Skeletal muscle satellite cell (primary cell): ENCODE results near the gene ERI3.

Experiments used
- H3K27me3 ChIP-seq: 2 replicates; pipeline ENCODE4 v1.7.0; 2013; ENCODE audit warnings: low read length; ENCODE audit not compliant: control insufficient read depth, insufficient read depth
- H3K36me3 ChIP-seq: 2 replicates; pipeline ENCODE4 v1.7.0; 2013; ENCODE audit warnings: mild to moderate bottlenecking, control low read depth, low read length; ENCODE audit not compliant: insufficient read depth
- H3K4me1 ChIP-seq: 2 replicates; pipeline ENCODE4 v1.7.0; 2013; ENCODE audit warnings: low read length; ENCODE audit not compliant: control insufficient read depth, insufficient read depth
- H3K4me2 ChIP-seq: 2 replicates; pipeline ENCODE4 v1.7.0; 2013; ENCODE audit warnings: mild to moderate bottlenecking, low read length
- H3K4me3 ChIP-seq: 2 replicates; pipeline ENCODE4 v1.7.0; 2013; ENCODE audit warnings: low read length
- H3K9ac ChIP-seq: 2 replicates; pipeline ENCODE4 v1.7.0; 2013; ENCODE audit warnings: mild to moderate bottlenecking, low read depth, low read length, moderate library complexity
- H3K9me3 ChIP-seq: replicated peaks from 2 replicates; pipeline ENCODE4 v1.7.0; 2013; ENCODE audit warnings: mild to moderate bottlenecking, control low read depth, low read length

Gene ERI3

GRCh38 chr1:44346878-44347277, 8.2 kb downstream of the ERI3 start:
- peaks cover 7% of the 10 kb centered on the region for H3K36me3 ChIP-seq
- peaks cover 4% of the 10 kb centered on the region for H3K4me1 ChIP-seq
- H3K9me3 ChIP-seq, result no peaks in the 10 kb centered on the region
- no peak overlapping the region for H3K4me2 ChIP-seq
- no peaks in the 10 kb centered on the region for H3K27me3 ChIP-seq
- H3K9ac ChIP-seq, result no peak overlapping the region
- no peak overlapping the region for H3K4me3 ChIP-seq

GRCh38 chr1:44346184-44346583, 8.9 kb downstream of the ERI3 start:
- Histone ChIP-seq H3K9ac (no peak overlapping the region), H3K27me3 (no peaks in the 10 kb centered on the region), H3K4me2 (no peak overlapping the region), H3K36me3 (peaks cover 7% of the 10 kb centered on the region), H3K4me1 (peaks cover 4% of the 10 kb centered on the region), H3K4me3 (no peak overlapping the region), H3K9me3 (no peaks in the 10 kb centered on the region)

GRCh38 chr1:44345187-44345775, 9.8 kb downstream of the ERI3 start:
- no peak overlapping the region for H3K4me2 ChIP-seq

GRCh38 chr1:44339731-44340130, 15.3 kb downstream of the ERI3 start:
- Histone ChIP-seq H3K4me3 (no peak overlapping the region), H3K9me3 (no peaks in the 10 kb centered on the region), H3K4me2 (no peak overlapping the region), H3K27me3 (no peaks in the 10 kb centered on the region), H3K4me1 (no peaks in the 10 kb centered on the region), H3K9ac (no peak overlapping the region), H3K36me3 (peaks cover 29% of the 10 kb centered on the region)

More at GRCh38 chr1:44345187-44345775, 9.8 kb downstream of the ERI3 start:
- Histone ChIP-seq H3K4me1 (peaks cover 4% of the 10 kb centered on the region), H3K9me3 (no peaks in the 10 kb centered on the region), H3K9ac (no peak overlapping the region), H3K36me3 (peaks cover 7% of the 10 kb centered on the region), H3K27me3 (no peaks in the 10 kb centered on the region), H3K4me3 (no peak overlapping the region)

GRCh38 chr1:44338136-44338535, 16.9 kb downstream of the ERI3 start:
- Histone ChIP-seq H3K4me3 (no peak overlapping the region), H3K9ac (no peak overlapping the region), H3K4me2 (no peak overlapping the region), H3K4me1 (no peaks in the 10 kb centered on the region), H3K36me3 (peaks cover 38% of the 10 kb centered on the region), H3K27me3 (no peaks in the 10 kb centered on the region), H3K9me3 (no peaks in the 10 kb centered on the region)

GRCh38 chr1:44336668-44337067, 18.4 kb downstream of the ERI3 start:
- no peak overlapping the region for H3K4me2 ChIP-seq
- H3K36me3 ChIP-seq, result peaks cover 38% of the 10 kb centered on the region
- no peaks in the 10 kb centered on the region for H3K4me1 ChIP-seq
- no peak overlapping the region for H3K9ac ChIP-seq
- H3K4me3 ChIP-seq, result no peak overlapping the region
- H3K9me3 ChIP-seq, result no peaks in the 10 kb centered on the region
- no peaks in the 10 kb centered on the region for H3K27me3 ChIP-seq

- Histone ChIP-seq H3K4me2 (no peak overlapping the region), H3K4me1 (no peaks in the 10 kb centered on the region), H3K27me3 (no peaks in the 10 kb centered on the region), H3K9ac (no peak overlapping the region), H3K4me3 (no peak overlapping the region), H3K9me3 (no peaks in the 10 kb centered on the region), H3K36me3 (peaks cover 38% of the 10 kb centered on the region)
Measured at GRCh38 chr1:44334968-44335367, 20.1 kb downstream of the ERI3 start.

GRCh38 chr1:44333376-44333775, 21.7 kb downstream of the ERI3 start:
- H3K9ac ChIP-seq, result no peak overlapping the region
- H3K4me2 ChIP-seq, result no peak overlapping the region
- peaks cover 11% of the 10 kb centered on the region for H3K4me1 ChIP-seq
- H3K4me3 ChIP-seq, result no peak overlapping the region
- no peaks in the 10 kb centered on the region for H3K9me3 ChIP-seq
- peaks cover 31% of the 10 kb centered on the region for H3K36me3 ChIP-seq
- no peaks in the 10 kb centered on the region for H3K27me3 ChIP-seq

GRCh38 chr1:44332505-44332904, 22.6 kb downstream of the ERI3 start:
- no peak overlapping the region for H3K4me2 ChIP-seq
- H3K4me1 ChIP-seq, result peaks cover 15% of the 10 kb centered on the region
- H3K9me3 ChIP-seq, result no peaks in the 10 kb centered on the region
- no peak overlapping the region for H3K9ac ChIP-seq
- no peaks in the 10 kb centered on the region for H3K27me3 ChIP-seq
- H3K36me3 ChIP-seq, result peaks cover 23% of the 10 kb centered on the region
- no peak overlapping the region for H3K4me3 ChIP-seq

- H3K4me3 ChIP-seq, result no peak overlapping the region
- no peak overlapping the region for H3K9ac ChIP-seq
- peaks cover 31% of the 10 kb centered on the region for H3K4me1 ChIP-seq
- peaks cover 13% of the 10 kb centered on the region for H3K36me3 ChIP-seq
- H3K27me3 ChIP-seq, result no peaks in the 10 kb centered on the region
- H3K4me2 ChIP-seq, result no peak overlapping the region
- no peaks in the 10 kb centered on the region for H3K9me3 ChIP-seq
Measured at GRCh38 chr1:44330935-44331334, 24.1 kb downstream of the ERI3 start.

GRCh38 chr1:44328671-44329416, 26.2 kb downstream of the ERI3 start:
- Histone ChIP-seq H3K9ac (peak overlapping the region; percentile 75), H3K4me1 (peaks cover 35% of the 10 kb centered on the region), H3K36me3 (peaks cover 5% of the 10 kb centered on the region), H3K27me3 (no peaks in the 10 kb centered on the region), H3K4me3 (no peak overlapping the region), H3K4me2 (peak overlapping the region; percentile 58), H3K9me3 (no peaks in the 10 kb centered on the region)
